ENCODE data around the gene RERE.

RERE gene

GRCh38 chr1:8303141-8303540, 514.3 kb downstream of the RERE start:
- H3K4me3 ChIP-seq (ENCODE audit: low read depth, low read length) = no peak overlapping the region
- POLR2A ChIA-PET = no interaction called here
- CTCF ChIA-PET = interaction anchor here (0.7 to 2.8 kb wide), 6 partner anchors 11 to 288 kb away, joined by 3 to 16 read pairs (median 6); no protein-coding TSS in a partner anchor
- TF ChIP-seq CTCF (IDR thresholded peaks at IDR 0.05; ENCODE audit: insufficient read depth, low read length, missing control alignments) = no peak
- peak; percentile 24 for DNase-seq (ENCODE audit: low read depth, low spot score)

Data from AG04449 (cell line).